ENCODE data around the gene KRT32. TPM values are rescaled to one million over a fixed set of nuclear protein-coding genes. Genes with fewer than 3 reads are reported as not detected.
A peak's percentile ranks its signal among the peaks of the same experiment; 100 is the strongest.

KRT32 gene
- polyA plus RNA-seq (2013, experiment 1 of 2), result not detected
- not detected for polyA plus RNA-seq (2013, experiment 2 of 2)

- no CpG with 5 or more reads among the region's 14 CpGs for WGBS, 2 donors (ENCODE audit: extremely low coverage in 2 of 2, insufficient read length in 2 of 2, insufficient replicate concordance in 1 of 2)
- Histone ChIP-seq H3K27me3 (ENCODE audit: control insufficient read depth in 3 of 3, insufficient read depth in 3 of 3, low read depth in 1 of 3, low read length in 3 of 3) (no peaks in the 10 kb centered on the region), H2AFZ (ENCODE audit: low read length) (no peak within 1 kb of the TSS), H2BK120ac (ENCODE audit: low read depth, low read length) (no peak within 1 kb of the TSS), H3K9me3 (replicated peaks in 1 of 2; ENCODE audit: control insufficient read depth in 2 of 2, insufficient read depth in 1 of 2, low read depth in 1 of 2, low read length in 2 of 2) (no peaks in the 10 kb centered on the region), H3K23ac (ENCODE audit: low read depth, low read length, poor library complexity) (no peak within 1 kb of the TSS), H4K8ac (ENCODE audit: low read depth, low read length) (no peak within 1 kb of the TSS), H2AK5ac (ENCODE audit: low read depth, low read length) (peak within 1 kb of the TSS; percentile 40), H3K14ac (ENCODE audit: low read length) (no peak within 1 kb of the TSS), H2BK5ac (ENCODE audit: low read length) (no peak within 1 kb of the TSS), H3K27ac (replicated peaks; ENCODE audit: low read length) (no peak within 1 kb of the TSS), H2BK15ac (ENCODE audit: low read length) (peak within 1 kb of the TSS; percentile 38), H3K18ac (ENCODE audit: low read length) (peak within 1 kb of the TSS; percentile 45), H3K4me1 (ENCODE audit: control insufficient read depth in 2 of 2, insufficient read depth in 1 of 2, low read depth in 1 of 2, low read length in 2 of 2) (no peaks in the 10 kb centered on the region), H3K4ac (ENCODE audit: low read length) (no peak within 1 kb of the TSS), H3K9ac (ENCODE audit: low read depth, low read length, poor library complexity) (no peak within 1 kb of the TSS), H2BK12ac (ENCODE audit: low read length) (no peak within 1 kb of the TSS), H3K79me1 (ENCODE audit: low read depth, low read length) (no peaks in the 10 kb centered on the region), H3K36me3 (replicated peaks in 1 of 2; ENCODE audit: control insufficient read depth in 2 of 2, insufficient read depth in 2 of 2, low read length in 2 of 2) (no peaks in the 10 kb centered on the region), H3K4me3 (ENCODE audit: low read length in 2 of 2) (no peak within 1 kb of the TSS), H4K91ac (ENCODE audit: low read depth, low read length, poor library complexity) (no peak within 1 kb of the TSS), H3K4me2 (ENCODE audit: insufficient read depth, low read length, poor library complexity, severe bottlenecking) (no peak within 1 kb of the TSS)
- no peak for DNase-seq (ENCODE audit: low spot score)
Measured at GRCh38 chr17:41466988-41467387, at the start of gene KRT32. KRT32 (minus strand) TSS chr17:41467386; CDS start chr17:41467325, 61 bp downstream.

GRCh38 chr17:41516830-41517283 is 49.7 kb upstream of the KRT32 start:
- H4K8ac ChIP-seq (ENCODE audit: low read depth, low read length), result no peak overlapping the region
- no peak overlapping the region for H3K4me2 ChIP-seq (ENCODE audit: insufficient read depth, low read length, poor library complexity, severe bottlenecking)
- H3K4ac ChIP-seq (ENCODE audit: low read length), result no peak overlapping the region
- no peak overlapping the region for H2BK5ac ChIP-seq (ENCODE audit: low read length)
- H3K18ac ChIP-seq (ENCODE audit: low read length), result no peak overlapping the region
- no peak overlapping the region for H3K27ac ChIP-seq (replicated peaks; ENCODE audit: low read length)
- no peaks in the 10 kb centered on the region for H3K79me1 ChIP-seq (ENCODE audit: low read depth, low read length)
- no peak overlapping the region for H2BK15ac ChIP-seq (ENCODE audit: low read length)
- peak overlapping the region; percentile 49 for H2AK5ac ChIP-seq (ENCODE audit: low read depth, low read length)
- H3K4me3 ChIP-seq (ENCODE audit: low read length in 2 of 2), result no peak overlapping the region
- H3K36me3 ChIP-seq (replicated peaks in 1 of 2; ENCODE audit: control insufficient read depth in 2 of 2, insufficient read depth in 2 of 2, low read length in 2 of 2), result no peaks in the 10 kb centered on the region
- no peaks in the 10 kb centered on the region for H3K27me3 ChIP-seq (ENCODE audit: control insufficient read depth in 3 of 3, insufficient read depth in 3 of 3, low read depth in 1 of 3, low read length in 3 of 3)
- peaks cover 0 to 2% of the 10 kb centered on the region in 2 donors for H3K4me1 ChIP-seq (ENCODE audit: control insufficient read depth in 2 of 2, insufficient read depth in 1 of 2, low read depth in 1 of 2, low read length in 2 of 2)
- H2AFZ ChIP-seq (ENCODE audit: low read length), result no peak overlapping the region
- H3K9ac ChIP-seq (ENCODE audit: low read depth, low read length, poor library complexity), result no peak overlapping the region
- no peak overlapping the region for H2BK120ac ChIP-seq (ENCODE audit: low read depth, low read length)
- H4K91ac ChIP-seq (ENCODE audit: low read depth, low read length, poor library complexity), result no peak overlapping the region
- no peak overlapping the region for H3K14ac ChIP-seq (ENCODE audit: low read length)
- H3K9me3 ChIP-seq (replicated peaks in 1 of 2; ENCODE audit: control insufficient read depth in 2 of 2, insufficient read depth in 1 of 2, low read depth in 1 of 2, low read length in 2 of 2), result no peaks in the 10 kb centered on the region
- H3K23ac ChIP-seq (ENCODE audit: low read depth, low read length, poor library complexity), result no peak overlapping the region
- WGBS, 2 donors (ENCODE audit: extremely low coverage in 2 of 2, insufficient read length in 2 of 2, insufficient replicate concordance in 1 of 2), result no CpG with 5 or more reads among the region's 14 CpGs
- no peak overlapping the region for H2BK12ac ChIP-seq (ENCODE audit: low read length)
- DNase-seq (ENCODE audit: low spot score), result no peak

- no CpG with 5 or more reads among the region's 14 CpGs for WGBS, 2 donors (ENCODE audit: extremely low coverage in 2 of 2, insufficient read length in 2 of 2, insufficient replicate concordance in 1 of 2)
- H3K36me3 ChIP-seq (replicated peaks in 1 of 2; ENCODE audit: control insufficient read depth in 2 of 2, insufficient read depth in 2 of 2, low read length in 2 of 2), result no peaks in the 10 kb centered on the region
Measured at GRCh38 chr17:41516147-41516829, 49.1 kb upstream of the KRT32 start.

GRCh38 chr17:41513168-41513547 is 46.0 kb upstream of the KRT32 start:
- no peaks in the 10 kb centered on the region for H3K36me3 ChIP-seq (replicated peaks in 1 of 2; ENCODE audit: control insufficient read depth in 2 of 2, insufficient read depth in 2 of 2, low read length in 2 of 2)
- no peaks in the 10 kb centered on the region for H3K79me1 ChIP-seq (ENCODE audit: low read depth, low read length)
- H3K18ac ChIP-seq (ENCODE audit: low read length), result no peak overlapping the region
- DNase-seq (ENCODE audit: low spot score), result no peak
- H3K4me3 ChIP-seq (ENCODE audit: low read length in 2 of 2), result no peak overlapping the region
- no peaks in the 10 kb centered on the region for H3K4me1 ChIP-seq (ENCODE audit: control insufficient read depth in 2 of 2, insufficient read depth in 1 of 2, low read depth in 1 of 2, low read length in 2 of 2)
- H2BK5ac ChIP-seq (ENCODE audit: low read length), result no peak overlapping the region
- H2AK5ac ChIP-seq (ENCODE audit: low read depth, low read length), result no peak overlapping the region
- H3K27me3 ChIP-seq (ENCODE audit: control insufficient read depth in 3 of 3, insufficient read depth in 3 of 3, low read depth in 1 of 3, low read length in 3 of 3), result peaks cover 0 to 6% (median 0%) of the 10 kb centered on the region in 3 experiments
- no peak overlapping the region for H3K14ac ChIP-seq (ENCODE audit: low read length)
- H2AFZ ChIP-seq (ENCODE audit: low read length), result no peak overlapping the region
- no CpG with 5 or more reads among the region's 5 CpGs for WGBS, 2 donors (ENCODE audit: extremely low coverage in 2 of 2, insufficient read length in 2 of 2, insufficient replicate concordance in 1 of 2)
- H2BK12ac ChIP-seq (ENCODE audit: low read length), result no peak overlapping the region
- no peaks in the 10 kb centered on the region for H3K9me3 ChIP-seq (replicated peaks in 1 of 2; ENCODE audit: control insufficient read depth in 2 of 2, insufficient read depth in 1 of 2, low read depth in 1 of 2, low read length in 2 of 2)
- H4K8ac ChIP-seq (ENCODE audit: low read depth, low read length), result no peak overlapping the region
- H3K23ac ChIP-seq (ENCODE audit: low read depth, low read length, poor library complexity), result no peak overlapping the region
- H3K27ac ChIP-seq (replicated peaks; ENCODE audit: low read length), result no peak overlapping the region
- no peak overlapping the region for H4K91ac ChIP-seq (ENCODE audit: low read depth, low read length, poor library complexity)
- H2BK120ac ChIP-seq (ENCODE audit: low read depth, low read length), result no peak overlapping the region
- no peak overlapping the region for H3K4ac ChIP-seq (ENCODE audit: low read length)
- H3K9ac ChIP-seq (ENCODE audit: low read depth, low read length, poor library complexity), result no peak overlapping the region
- H3K4me2 ChIP-seq (ENCODE audit: insufficient read depth, low read length, poor library complexity, severe bottlenecking), result no peak overlapping the region
- no peak overlapping the region for H2BK15ac ChIP-seq (ENCODE audit: low read length)

More at GRCh38 chr17:41516147-41516829, 49.1 kb upstream of the KRT32 start:
- Histone ChIP-seq H3K4me1 (ENCODE audit: control insufficient read depth in 2 of 2, insufficient read depth in 1 of 2, low read depth in 1 of 2, low read length in 2 of 2) (peaks cover 0 to 2% of the 10 kb centered on the region in 2 donors), H3K4ac (ENCODE audit: low read length) (peak overlapping the region; percentile 66), H2BK15ac (ENCODE audit: low read length) (peak overlapping the region; percentile 19), H3K9me3 (replicated peaks in 1 of 2; ENCODE audit: control insufficient read depth in 2 of 2, insufficient read depth in 1 of 2, low read depth in 1 of 2, low read length in 2 of 2) (no peaks in the 10 kb centered on the region), H3K79me1 (ENCODE audit: low read depth, low read length) (no peaks in the 10 kb centered on the region), H3K18ac (ENCODE audit: low read length) (peak overlapping the region; percentile 57), H4K8ac (ENCODE audit: low read depth, low read length) (no peak overlapping the region), H3K27me3 (ENCODE audit: control insufficient read depth in 3 of 3, insufficient read depth in 3 of 3, low read depth in 1 of 3, low read length in 3 of 3) (no peaks in the 10 kb centered on the region), H2BK12ac (ENCODE audit: low read length) (no peak overlapping the region), H2AFZ (ENCODE audit: low read length) (no peak overlapping the region), H3K14ac (ENCODE audit: low read length) (no peak overlapping the region), H2AK5ac (ENCODE audit: low read depth, low read length) (peak overlapping the region; percentile 49), H4K91ac (ENCODE audit: low read depth, low read length, poor library complexity) (no peak overlapping the region), H3K9ac (ENCODE audit: low read depth, low read length, poor library complexity) (peak overlapping the region; percentile 31), H3K4me3 (ENCODE audit: low read length in 2 of 2) (no peak overlapping the region), H2BK5ac (ENCODE audit: low read length) (no peak overlapping the region), H3K23ac (ENCODE audit: low read depth, low read length, poor library complexity) (no peak overlapping the region), H3K4me2 (ENCODE audit: insufficient read depth, low read length, poor library complexity, severe bottlenecking) (no peak overlapping the region), H3K27ac (replicated peaks; ENCODE audit: low read length) (no peak overlapping the region), H2BK120ac (ENCODE audit: low read depth, low read length) (no peak overlapping the region)
- no peak for DNase-seq (ENCODE audit: low spot score)
